Camera-type eye (tissue), 1 donor: ENCODE results near the gene SHLD3. TPM values are rescaled to one million over a fixed set of nuclear protein-coding genes. Genes with fewer than 3 reads are reported as not detected.

Experiments
- total RNA-seq: library from RNA; depleted of rRNA; stranded (reverse); fragments of >200 nt; gene quantifications from one replicate; pipeline ENCODE4 v1.2.3, GENCODE V29; 2014

Gene SHLD3
- total RNA-seq = 10.0 TPM

GRCh38 chr5:65624571-65625555 is at the start of gene SHLD3, which contains the start of gene TRAPPC13:
TSS of gene SHLD3 (plus strand) at chr5:65625027. CDS start at chr5:65629588, 4,561 bp downstream.
TSS of gene TRAPPC13 (plus strand) at chr5:65625027. CDS start at chr5:65625061, 34 bp downstream.

GRCh38 chr5:65624025-65624570 is 729 bp upstream of the SHLD3 start, which contains the start of gene TRIM23:
TSS of gene TRIM23 (minus strand) at chr5:65624333. CDS start at chr5:65624274, 59 bp downstream.

Other genes starting within 250 kb of the SHLD3 start
- 48.3 TPM for gene ADAMTS6, start 143.1 kb upstream of the SHLD3 start, total RNA-seq
- 17.4 TPM for gene CENPK, start 61.9 kb upstream of the SHLD3 start, total RNA-seq
- gene PPWD1, start 61.7 kb upstream of the SHLD3 start, total RNA-seq = 93.2 TPM
- 59.0 TPM for gene TRIM23, start 694 bp upstream of the SHLD3 start, total RNA-seq
- gene TRAPPC13, start within 50 bp of the SHLD3 start, total RNA-seq = 52.0 TPM
- 21.2 TPM for gene SGTB, start 97.1 kb downstream of the SHLD3 start, total RNA-seq
- 25.9 TPM for gene NLN, start 97.2 kb downstream of the SHLD3 start, total RNA-seq